ENCODE measurements around the gene ST6GAL1. TPM values are rescaled to one million over a fixed set of nuclear protein-coding genes. Genes with fewer than 3 reads are reported as not detected.

Gene ST6GAL1
- total RNA-seq, 1 donor from 2014 or later: 68.2 TPM

GRCh38 chr3:186942168-186942567 lies 11.8 kb downstream of the ST6GAL1 start:
- H3K27me3 Mint-ChIP-seq (ENCODE audit: unreplicated experiment): no peaks in the 10 kb centered on the region
- H3K36me3 Mint-ChIP-seq (ENCODE audit: unreplicated experiment): peaks cover 31% of the 10 kb centered on the region
- no peak for TF ChIP-seq CTCF (IDR thresholded peaks at IDR 0.05)
- no peak for DNase-seq (ENCODE audit: extremely low spot score, unreplicated experiment)
- H3K9me3 Mint-ChIP-seq (ENCODE audit: unreplicated experiment): no peaks in the 10 kb centered on the region
- H3K4me1 Mint-ChIP-seq (ENCODE audit: unreplicated experiment): peaks cover 13% of the 10 kb centered on the region
- H3K27ac Mint-ChIP-seq (ENCODE audit: unreplicated experiment): no peak overlapping the region
- H3K4me3 Mint-ChIP-seq (ENCODE audit: unreplicated experiment): no peak overlapping the region

GRCh38 chr3:186945255-186945823 lies 15.0 kb downstream of the ST6GAL1 start:
- TF ChIP-seq CTCF (IDR thresholded peaks at IDR 0.05): no peak
- DNase-seq (ENCODE audit: extremely low spot score, unreplicated experiment): no peak
- Mint-ChIP-seq H3K27ac (ENCODE audit: unreplicated experiment) (no peak overlapping the region), H3K36me3 (ENCODE audit: unreplicated experiment) (peaks cover 40% of the 10 kb centered on the region), H3K9me3 (ENCODE audit: unreplicated experiment) (no peaks in the 10 kb centered on the region), H3K27me3 (ENCODE audit: unreplicated experiment) (no peaks in the 10 kb centered on the region), H3K4me3 (ENCODE audit: unreplicated experiment) (no peak overlapping the region), H3K4me1 (ENCODE audit: unreplicated experiment) (peaks cover 12% of the 10 kb centered on the region)

GRCh38 chr3:186946756-186947375 lies 16.5 kb downstream of the ST6GAL1 start:
- peaks cover 4% of the 10 kb centered on the region for H3K9me3 Mint-ChIP-seq (ENCODE audit: unreplicated experiment)
- TF ChIP-seq CTCF (IDR thresholded peaks at IDR 0.05): no peak
- H3K4me1 Mint-ChIP-seq (ENCODE audit: unreplicated experiment): peaks cover 3% of the 10 kb centered on the region
- H3K27ac Mint-ChIP-seq (ENCODE audit: unreplicated experiment): no peak overlapping the region
- no peak for DNase-seq (ENCODE audit: extremely low spot score, unreplicated experiment)
- H3K4me3 Mint-ChIP-seq (ENCODE audit: unreplicated experiment): no peak overlapping the region
- H3K27me3 Mint-ChIP-seq (ENCODE audit: unreplicated experiment): no peaks in the 10 kb centered on the region
- H3K36me3 Mint-ChIP-seq (ENCODE audit: unreplicated experiment): peaks cover 42% of the 10 kb centered on the region

- no peak overlapping the region for H3K27ac Mint-ChIP-seq (ENCODE audit: unreplicated experiment)
- DNase-seq (ENCODE audit: extremely low spot score, unreplicated experiment): no peak
- no peak for TF ChIP-seq CTCF (IDR thresholded peaks at IDR 0.05)
- H3K4me3 Mint-ChIP-seq (ENCODE audit: unreplicated experiment): no peak overlapping the region
- peaks cover 9% of the 10 kb centered on the region for H3K9me3 Mint-ChIP-seq (ENCODE audit: unreplicated experiment)
- H3K27me3 Mint-ChIP-seq (ENCODE audit: unreplicated experiment): no peaks in the 10 kb centered on the region
- H3K36me3 Mint-ChIP-seq (ENCODE audit: unreplicated experiment): peaks cover 43% of the 10 kb centered on the region
- peaks cover 12% of the 10 kb centered on the region for H3K4me1 Mint-ChIP-seq (ENCODE audit: unreplicated experiment)
These were observed 19.1 kb downstream of the ST6GAL1 start for GRCh38 chr3:186949281-186949982.

- no peak for DNase-seq (ENCODE audit: extremely low spot score, unreplicated experiment)
- Mint-ChIP-seq H3K27ac (ENCODE audit: unreplicated experiment) (no peak overlapping the region), H3K4me3 (ENCODE audit: unreplicated experiment) (no peak overlapping the region), H3K27me3 (ENCODE audit: unreplicated experiment) (no peaks in the 10 kb centered on the region), H3K36me3 (ENCODE audit: unreplicated experiment) (peaks cover 42% of the 10 kb centered on the region), H3K9me3 (ENCODE audit: unreplicated experiment) (peaks cover 9% of the 10 kb centered on the region), H3K4me1 (ENCODE audit: unreplicated experiment) (peaks cover 9% of the 10 kb centered on the region)
- TF ChIP-seq CTCF (IDR thresholded peaks at IDR 0.05): no peak
These were observed 20.2 kb downstream of the ST6GAL1 start for GRCh38 chr3:186950402-186951093.
